Measurements from ENCODE around the gene MAP2K5.

Gene MAP2K5

GRCh38 chr15:67646847-67647246, 104.3 kb downstream of the MAP2K5 start:
- TF ChIP-seq CTCF (IDR thresholded peaks at IDR 0.05; ENCODE audit: low read length), result no peak
- no peak overlapping the region for H3K27ac ChIP-seq (ENCODE audit: low read depth, low read length, poor library complexity, severe bottlenecking)
- no peaks in the 10 kb centered on the region for H3K79me2 ChIP-seq (ENCODE audit: insufficient read depth, low read length)
- no peaks in the 10 kb centered on the region for H4K20me1 ChIP-seq (ENCODE audit: insufficient read depth, low read length)
- H3K9me2 ChIP-seq (ENCODE audit: low read depth, low read length), result no peaks in the 10 kb centered on the region
- H3K27me3 ChIP-seq (ENCODE audit: insufficient read depth, low read length), result no peaks in the 10 kb centered on the region
- no peak overlapping the region for H3K4me2 ChIP-seq (ENCODE audit: low read length)
- H3K9me3 ChIP-seq (ENCODE audit: low read length), result no peaks in the 10 kb centered on the region
- no peak overlapping the region for H2AFZ ChIP-seq (ENCODE audit: low read length)
- no peak overlapping the region for H3K9ac ChIP-seq (ENCODE audit: low read length)
- H3K4me3 ChIP-seq (ENCODE audit: low read depth, low read length, poor library complexity, severe bottlenecking), result no peak overlapping the region
- no peaks in the 10 kb centered on the region for H3F3A ChIP-seq (ENCODE audit: insufficient read depth, low read length)
- H3K36me3 ChIP-seq (ENCODE audit: insufficient read depth, low read length), result peaks cover 51% of the 10 kb centered on the region
- no peaks in the 10 kb centered on the region for H3K4me1 ChIP-seq (ENCODE audit: insufficient read depth, low read length, severe bottlenecking)

- TF ChIP-seq CTCF (IDR thresholded peaks at IDR 0.05; ENCODE audit: low read length) (no peak), EZH2 (IDR thresholded peaks at IDR 0.05; ENCODE audit: borderline replicate concordance, low read length) (no peak)
- no peak overlapping the region for H3K4me3 ChIP-seq (ENCODE audit: low read depth, low read length, poor library complexity, severe bottlenecking)
- no peaks in the 10 kb centered on the region for H3K9me2 ChIP-seq (ENCODE audit: low read depth, low read length)
- H3K79me2 ChIP-seq (ENCODE audit: insufficient read depth, low read length), result no peaks in the 10 kb centered on the region
- no peaks in the 10 kb centered on the region for H3K27me3 ChIP-seq (ENCODE audit: insufficient read depth, low read length)
- H3K27ac ChIP-seq (ENCODE audit: low read depth, low read length, poor library complexity, severe bottlenecking), result no peak overlapping the region
- H4K20me1 ChIP-seq (ENCODE audit: insufficient read depth, low read length), result no peaks in the 10 kb centered on the region
- peaks cover 80% of the 10 kb centered on the region for H3K36me3 ChIP-seq (ENCODE audit: insufficient read depth, low read length)
- no peaks in the 10 kb centered on the region for H3F3A ChIP-seq (ENCODE audit: insufficient read depth, low read length)
- H3K9me3 ChIP-seq (ENCODE audit: low read length), result peaks cover 11% of the 10 kb centered on the region; the same call in 1 of the 2 replicates
- no peak overlapping the region for H3K4me2 ChIP-seq (ENCODE audit: low read length)
- no peaks in the 10 kb centered on the region for H3K4me1 ChIP-seq (ENCODE audit: insufficient read depth, low read length, severe bottlenecking)
- no peak overlapping the region for H2AFZ ChIP-seq (ENCODE audit: low read length)
- H3K9ac ChIP-seq (ENCODE audit: low read length), result no peak overlapping the region
Measured at GRCh38 chr15:67652586-67652985, 110.1 kb downstream of the MAP2K5 start.

- Histone ChIP-seq H4K20me1 (ENCODE audit: insufficient read depth, low read length) (no peaks in the 10 kb centered on the region), H3K9me3 (ENCODE audit: low read length) (0 out of 2 replicates have a peak, but pooled peaks cover 3% of the 10 kb centered on the region), H3K4me1 (ENCODE audit: insufficient read depth, low read length, severe bottlenecking) (peaks cover 8% of the 10 kb centered on the region), H3K79me2 (ENCODE audit: insufficient read depth, low read length) (no peaks in the 10 kb centered on the region), H3K9ac (ENCODE audit: low read length) (no peak overlapping the region), H3K36me3 (ENCODE audit: insufficient read depth, low read length) (peaks cover 74% of the 10 kb centered on the region), H2AFZ (ENCODE audit: low read length) (no peak overlapping the region), H3F3A (ENCODE audit: insufficient read depth, low read length) (no peaks in the 10 kb centered on the region), H3K27ac (ENCODE audit: low read depth, low read length, poor library complexity, severe bottlenecking) (no peak overlapping the region), H3K9me2 (ENCODE audit: low read depth, low read length) (no peaks in the 10 kb centered on the region), H3K4me2 (ENCODE audit: low read length) (no peak overlapping the region), H3K27me3 (ENCODE audit: insufficient read depth, low read length) (no peaks in the 10 kb centered on the region), H3K4me3 (ENCODE audit: low read depth, low read length, poor library complexity, severe bottlenecking) (no peak overlapping the region)
- no peak for TF ChIP-seq EZH2 (IDR thresholded peaks at IDR 0.05; ENCODE audit: borderline replicate concordance, low read length)
Measured at GRCh38 chr15:67660446-67660845, 117.9 kb downstream of the MAP2K5 start.

GRCh38 chr15:67660874-67661606, 118.5 kb downstream of the MAP2K5 start:
- Histone ChIP-seq H3K4me2 (ENCODE audit: low read length) (no peak overlapping the region), H3K4me1 (ENCODE audit: insufficient read depth, low read length, severe bottlenecking) (peaks cover 8% of the 10 kb centered on the region), H2AFZ (ENCODE audit: low read length) (no peak overlapping the region), H3K9me2 (ENCODE audit: low read depth, low read length) (no peaks in the 10 kb centered on the region), H3F3A (ENCODE audit: insufficient read depth, low read length) (no peaks in the 10 kb centered on the region), H3K36me3 (ENCODE audit: insufficient read depth, low read length) (peaks cover 74% of the 10 kb centered on the region), H3K9ac (ENCODE audit: low read length) (no peak overlapping the region), H3K9me3 (ENCODE audit: low read length) (no peaks in the 10 kb centered on the region), H4K20me1 (ENCODE audit: insufficient read depth, low read length) (no peaks in the 10 kb centered on the region), H3K27ac (ENCODE audit: low read depth, low read length, poor library complexity, severe bottlenecking) (no peak overlapping the region), H3K79me2 (ENCODE audit: insufficient read depth, low read length) (no peaks in the 10 kb centered on the region), H3K27me3 (ENCODE audit: insufficient read depth, low read length) (no peaks in the 10 kb centered on the region), H3K4me3 (ENCODE audit: low read depth, low read length, poor library complexity, severe bottlenecking) (no peak overlapping the region)
- no peak for TF ChIP-seq CTCF (IDR thresholded peaks at IDR 0.05; ENCODE audit: low read length)
- no peak for TF ChIP-seq EZH2 (IDR thresholded peaks at IDR 0.05; ENCODE audit: borderline replicate concordance, low read length)

All from OCI-LY1 (cell line).